HG03095 (cell line): Measurements from ENCODE around the gene TMCC2.
"Not testable (repeated sequence)": the region's sequence is repeated elsewhere in the genome, so short reads cannot be mapped to it uniquely, and the experiment has no call there.

Experiments used
- ATAC-seq: cut with Tn5 transposase; IDR thresholded peaks from one replicate; pipeline ENCODE4 v1.9.1; 2021; ENCODE audit warnings: moderate library complexity; ENCODE audit not compliant: unreplicated experiment

TMCC2 gene

GRCh38 chr1:205227584-205228013, at the start of gene TMCC2:
Gene TMCC2, plus strand, starts transcription at chr1:205227946. Its CDS starts 619 bp downstream, at chr1:205228565.
- peak; percentile 74 for ATAC-seq

- no peak for ATAC-seq
Observed at GRCh38 chr1:205179842-205180241, 47.9 kb upstream of the TMCC2 start.

- not testable (repeated sequence) for ATAC-seq
Observed at GRCh38 chr1:205180331-205180730, 47.4 kb upstream of the TMCC2 start.

- ATAC-seq: no peak
Observed at GRCh38 chr1:205182930-205183329, 44.8 kb upstream of the TMCC2 start.

GRCh38 chr1:205183676-205184335, 43.9 kb upstream of the TMCC2 start:
- ATAC-seq: no peak

GRCh38 chr1:205186191-205186590, 41.6 kb upstream of the TMCC2 start:
- ATAC-seq: no peak

- ATAC-seq: no peak
Observed at GRCh38 chr1:205187420-205187819, 40.3 kb upstream of the TMCC2 start.

- no peak for ATAC-seq
Observed at GRCh38 chr1:205188098-205188497, 39.6 kb upstream of the TMCC2 start.

GRCh38 chr1:205188596-205188995, 39.1 kb upstream of the TMCC2 start:
- no peak for ATAC-seq

GRCh38 chr1:205189131-205189530, 38.6 kb upstream of the TMCC2 start:
- no peak for ATAC-seq

- ATAC-seq: no peak
Observed at GRCh38 chr1:205190845-205191577, 36.7 kb upstream of the TMCC2 start.

GRCh38 chr1:205191622-205192021, 36.1 kb upstream of the TMCC2 start:
- ATAC-seq: no peak

- no peak for ATAC-seq
Observed at GRCh38 chr1:205192287-205192686, 35.5 kb upstream of the TMCC2 start.

GRCh38 chr1:205199090-205199930, 28.4 kb upstream of the TMCC2 start:
- no peak for ATAC-seq

- ATAC-seq: no peak
Observed at GRCh38 chr1:205199931-205200299, 27.8 kb upstream of the TMCC2 start.

- no peak for ATAC-seq
Observed at GRCh38 chr1:205204552-205204951, 23.2 kb upstream of the TMCC2 start.

- ATAC-seq: no peak
Observed at GRCh38 chr1:205205055-205205454, 22.7 kb upstream of the TMCC2 start.

- no peak for ATAC-seq
Observed at GRCh38 chr1:205208811-205209210, 18.9 kb upstream of the TMCC2 start.

GRCh38 chr1:205210756-205211168, 17.0 kb upstream of the TMCC2 start:
- no peak for ATAC-seq

- ATAC-seq: peak; percentile 89
Observed at GRCh38 chr1:205211169-205211838, 16.4 kb upstream of the TMCC2 start, which contains the start of gene DSTYK. Gene DSTYK, minus strand, starts transcription at chr1:205211702. Its CDS starts 167 bp downstream, at chr1:205211535.
